Suprapubic skin (tissue), 4 donors: ENCODE results near the gene TNS3. TPM values are rescaled to one million over a fixed set of nuclear protein-coding genes. Genes with fewer than 3 reads are reported as not detected.
A peak's percentile ranks its signal among the peaks of the same experiment; 100 is the strongest.

ENCODE experiments used
- DNase-seq, 2 donors: peaks; one replicate each; pipeline ENCODE4 v3.0.0-alpha.2; 2019; ENCODE audit warnings: low spot score in 2 of 2
- H3K27ac ChIP-seq: fragments of 200-600 bp; sonication (generic); one replicate; pipeline ENCODE4 v1.5.1; 2019
- H3K27me3 ChIP-seq: fragments of 200-600 bp; sonication (generic); one replicate; pipeline ENCODE4 v1.5.1; 2019
- H3K36me3 ChIP-seq: fragments of 200-600 bp; sonication (generic); one replicate; pipeline ENCODE4 v1.5.1; 2019
- H3K4me1 ChIP-seq: fragments of 200-600 bp; sonication (generic); one replicate; pipeline ENCODE4 v1.5.1; 2019
- H3K4me3 ChIP-seq: fragments of 200-600 bp; sonication (generic); one replicate; pipeline ENCODE4 v1.5.1; 2019; ENCODE audit warnings: mild to moderate bottlenecking
- H3K9me3 ChIP-seq: fragments of 200-600 bp; sonication (generic); one replicate; pipeline ENCODE4 v1.5.1; 2019
- CTCF ChIP-seq, 2 donors: fragments of 200-600 bp in 1 of 2; fragments of 450-650 bp in 1 of 2; sonication (generic) in 1 of 2; IDR thresholded peaks; one replicate each; pipeline ENCODE4 v1.5.1; 2016 to 2019; ENCODE audit warnings: antibody characterized with exemption in 2 of 2, mild to moderate bottlenecking in 1 of 2, moderate library complexity in 1 of 2
- EP300 ChIP-seq: sonication (generic); formaldehyde crosslinking; IDR thresholded peaks from one replicate; pipeline ENCODE4 v1.6.1; 2017; ENCODE audit warnings: antibody characterized with exemption
- POLR2A ChIP-seq, 2 donors: fragments of 450-650 bp; IDR thresholded peaks; one replicate each; pipeline ENCODE4 v1.6.1; 2017; ENCODE audit warnings: antibody characterized with exemption in 2 of 2, mild to moderate bottlenecking in 2 of 2, moderate library complexity in 2 of 2
- POLR2AphosphoS5 ChIP-seq, 3 donors: sonication (generic); formaldehyde crosslinking; IDR thresholded peaks; one replicate each; pipeline ENCODE4 v1.6.1; 2017; ENCODE audit warnings: antibody characterized with exemption in 3 of 3
- WGBS: methylation state at CpG from one replicate; pipeline ENCODE4 v1.1.5; 2018; 5-methylcytosine and 5-hydroxymethylcytosine counted together
- total RNA-seq, 4 donors: library from RNA; depleted of rRNA; stranded (reverse); fragments of >200 nt; gene quantifications; one replicate each; pipeline ENCODE4 v1.1.0, GENCODE V29; 2016

The TNS3 gene
- total RNA-seq, 4 donors from 2014 or later = 14.3 to 53.0 (median 31.9) TPM

DNA sequence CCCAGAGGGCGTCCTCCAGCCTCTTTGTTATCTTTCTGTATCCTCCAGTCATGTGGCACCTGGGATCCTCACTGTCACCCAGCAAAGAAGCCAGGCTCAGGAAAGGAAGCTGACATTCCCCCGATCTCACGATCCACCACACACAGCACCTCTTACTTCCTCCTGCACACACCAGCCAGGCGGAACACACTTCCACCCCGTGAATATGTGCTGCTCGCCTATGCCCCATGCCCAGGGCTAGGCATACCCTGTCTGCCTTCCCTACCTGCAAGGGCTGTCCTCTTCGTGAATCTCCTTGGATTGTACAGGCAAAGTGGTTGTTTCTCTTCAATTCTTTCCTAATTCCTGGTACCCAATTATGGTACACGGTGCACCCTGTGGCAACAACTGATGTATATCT lies 191.0 kb downstream of the TNS3 start:
- peaks cover 38% of the 10 kb centered on the region for H3K36me3 ChIP-seq
- peak in 1 of 2 donors; percentile 46 for DNase-seq
- peaks cover 4% of the 10 kb centered on the region for H3K4me1 ChIP-seq
- no peak overlapping the region for H3K4me3 ChIP-seq
- no peak overlapping the region for H3K27ac ChIP-seq
- 91% methylated on average over 8 of the region's 8 CpGs for WGBS
- no peaks in the 10 kb centered on the region for H3K9me3 ChIP-seq
- no peaks in the 10 kb centered on the region for H3K27me3 ChIP-seq
- no peak for TF ChIP-seq CTCF (IDR thresholded peaks at IDR 0.05)
- TF ChIP-seq EP300 = no peak
- no peak for TF ChIP-seq POLR2A (IDR thresholded peaks at IDR 0.05)
- TF ChIP-seq POLR2AphosphoS5 (IDR thresholded peaks at IDR 0.05) = no peak

GRCh38 chr7:47389923-47390630 lies 191.8 kb downstream of the TNS3 start:
- peaks cover 4% of the 10 kb centered on the region for H3K4me1 ChIP-seq
- WGBS = 90% methylated on average over 10 of the region's 12 CpGs
- no peaks in the 10 kb centered on the region for H3K9me3 ChIP-seq
- TF ChIP-seq POLR2A (IDR thresholded peaks at IDR 0.05) = no peak
- no peak for TF ChIP-seq CTCF (IDR thresholded peaks at IDR 0.05)
- no peak for TF ChIP-seq POLR2AphosphoS5 (IDR thresholded peaks at IDR 0.05)
- TF ChIP-seq EP300 = no peak
- peaks cover 29% of the 10 kb centered on the region for H3K36me3 ChIP-seq
- no peak overlapping the region for H3K4me3 ChIP-seq
- H3K27me3 ChIP-seq = no peaks in the 10 kb centered on the region
- DNase-seq = peak in 1 of 2 donors; percentile 44
- no peak overlapping the region for H3K27ac ChIP-seq

- no peak for DNase-seq
- H3K36me3 ChIP-seq = peaks cover 22% of the 10 kb centered on the region
- TF ChIP-seq POLR2A (IDR thresholded peaks at IDR 0.05) (no peak), EP300 (no peak), CTCF (IDR thresholded peaks at IDR 0.05) (no peak), POLR2AphosphoS5 (IDR thresholded peaks at IDR 0.05) (no peak)
Observed at GRCh38 chr7:47389171-47389922, 192.6 kb downstream of the TNS3 start.

GRCh38 chr7:47387506-47387905 lies 194.4 kb downstream of the TNS3 start:
- Histone ChIP-seq H3K36me3 (peaks cover 10% of the 10 kb centered on the region), H3K4me1 (peaks cover 4% of the 10 kb centered on the region), H3K4me3 (no peak overlapping the region), H3K27ac (no peak overlapping the region), H3K27me3 (no peaks in the 10 kb centered on the region), H3K9me3 (no peaks in the 10 kb centered on the region)
- 77% methylated on average over 5 of the region's 5 CpGs for WGBS
- TF ChIP-seq POLR2A (IDR thresholded peaks at IDR 0.05) (no peak), POLR2AphosphoS5 (IDR thresholded peaks at IDR 0.05) (no peak), CTCF (IDR thresholded peaks at IDR 0.05) (no peak), EP300 (no peak)
- no peak for DNase-seq

More at GRCh38 chr7:47389171-47389922, 192.6 kb downstream of the TNS3 start:
- Histone ChIP-seq H3K4me1 (peaks cover 4% of the 10 kb centered on the region), H3K9me3 (no peaks in the 10 kb centered on the region), H3K27ac (no peak overlapping the region), H3K27me3 (no peaks in the 10 kb centered on the region), H3K4me3 (no peak overlapping the region)
- 95% methylated on average over 16 of the region's 16 CpGs for WGBS

GRCh38 chr7:47386273-47386835 lies 195.6 kb downstream of the TNS3 start:
- Histone ChIP-seq H3K27ac (no peak overlapping the region), H3K4me3 (no peak overlapping the region), H3K9me3 (no peaks in the 10 kb centered on the region), H3K27me3 (no peaks in the 10 kb centered on the region), H3K4me1 (no peaks in the 10 kb centered on the region), H3K36me3 (peaks cover 8% of the 10 kb centered on the region)
- peak in 1 of 2 donors; percentile 44 for DNase-seq
- TF ChIP-seq EP300 (no peak), CTCF (IDR thresholded peaks at IDR 0.05) (no peak), POLR2A (IDR thresholded peaks at IDR 0.05) (no peak), POLR2AphosphoS5 (IDR thresholded peaks at IDR 0.05) (no peak)
- 90% methylated on average over 12 of the region's 14 CpGs for WGBS
